ENCODE measurements around the gene SECISBP2L.

DNA sequence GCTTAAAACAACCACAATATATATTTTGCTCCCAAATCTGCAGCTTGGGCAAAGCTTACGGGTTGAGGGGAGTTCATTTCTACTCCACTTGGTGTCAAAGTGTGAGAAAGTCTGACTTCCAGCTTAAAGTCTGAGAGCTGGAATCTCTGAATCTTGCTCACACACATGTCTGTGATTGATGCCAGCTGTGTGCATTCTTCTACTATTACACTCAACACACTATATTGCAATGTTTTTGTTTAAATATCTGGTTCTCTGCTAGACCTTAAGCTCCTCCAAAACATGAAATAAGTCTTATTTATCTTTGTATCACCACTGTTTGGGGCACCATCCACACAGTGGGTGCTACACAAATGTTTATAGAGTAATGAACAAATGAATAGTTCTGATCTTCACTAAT, 36.7 kb upstream of the SECISBP2L start:
- TF ChIP-seq ZNF274 (IDR thresholded peaks at IDR 0.05; ENCODE audit: low read depth, low read length), result no peak
- no peak for TF ChIP-seq YY1 (IDR thresholded peaks at IDR 0.05; ENCODE audit: insufficient read depth, insufficient read length)

All from NT2/D1 (cell line).